Panc1 (cell line): ENCODE results near the gene PRRT3. TPM values are rescaled to one million over a fixed set of nuclear protein-coding genes. Genes with fewer than 3 reads are reported as not detected.

Source experiments
- ATAC-seq: fragments of 200-7000 bp; cut with Tn5 transposase; 2 replicates; pipeline ENCODE4 v1.9.1; 2020; ENCODE audit warnings: mild to moderate bottlenecking, moderate library complexity
- BruUV-seq: library from RNA; stranded (reverse); fragments of 400-500 nt; replicated peaks from 2 replicates; lab custom pipeline; 2021; lab: Mats Ljungman, UMichigan
- CTCF ChIA-PET: fragments of 300-600 bp; sonication (Branson Sonifier 250); formaldehyde crosslinking; loops from one replicate; lab custom pipeline; 2022; ENCODE audit warnings: antibody characterized with exemption; lab: Charles Lee
- POLR2A ChIA-PET: fragments of 300-600 bp; sonication (Branson Sonifier 250); formaldehyde crosslinking; loops from one replicate; lab custom pipeline; 2022; ENCODE audit warnings: antibody characterized with exemption; lab: Charles Lee
- DNase-seq: peaks from one replicate; pipeline ENCODE4 v3.0.0-alpha.2; 2010; ENCODE audit warnings: low read depth, low spot score
- H3K27ac ChIP-seq: 2 replicates; pipeline ENCODE4 v1.5.1; 2011; ENCODE audit warnings: mild to moderate bottlenecking, low read length, inconsistent platforms
- H3K27me3 ChIP-seq: fragments of 200-500 bp; sonication (Bioruptor generic); 2 replicates; pipeline ENCODE4 v1.6.0; 2014; ENCODE audit warnings: low read length, inconsistent platforms; ENCODE audit not compliant: control insufficient read depth, insufficient read depth
- H3K36me3 ChIP-seq: fragments of 200-500 bp; sonication (Bioruptor generic); 2 replicates; pipeline ENCODE4 v1.5.1; 2014; ENCODE audit warnings: inconsistent platforms, mild to moderate bottlenecking, low read length, moderate library complexity; ENCODE audit not compliant: control insufficient read depth, insufficient read depth
- H3K4me1 ChIP-seq: 2 replicates; pipeline ENCODE4 v1.5.1; 2011; ENCODE audit warnings: inconsistent platforms, mild to moderate bottlenecking, low read length, moderate library complexity; ENCODE audit not compliant: control insufficient read depth, insufficient read depth
- H3K4me3 ChIP-seq, 2 experiments: 2 replicates each; pipeline ENCODE4 v1.5.1; 2011 to 2012; ENCODE audit warnings: low read depth in 2 of 2, low read length in 2 of 2, mild to moderate bottlenecking in 2 of 2, inconsistent platforms in 1 of 2, moderate library complexity in 1 of 2
- H3K9me3 ChIP-seq: fragments of 200-500 bp; sonication (Bioruptor generic); 2 replicates; pipeline ENCODE4 v1.5.1; 2014; ENCODE audit warnings: low read depth, mild to moderate bottlenecking, inconsistent platforms, low read length, moderate library complexity; ENCODE audit not compliant: control insufficient read depth, insufficient read depth
- CTCF ChIP-seq: fragments of 450-650 bp; IDR thresholded peaks from 2 replicates; pipeline ENCODE4 v1.5.1; 2017; ENCODE audit warnings: mild to moderate bottlenecking
- POLR2AphosphoS5 ChIP-seq: IDR thresholded peaks from 2 replicates; pipeline ENCODE4 v1.6.1; 2012; ENCODE audit warnings: mild to moderate bottlenecking, low read depth, low read length, moderate library complexity
- REST ChIP-seq, 2 experiments: IDR thresholded peaks; 2 replicates each; pipeline ENCODE4 v1.6.1; 2011 to 2012; ENCODE audit warnings: low read depth in 2 of 2, control low read depth in 1 of 2, low read length in 1 of 2, mild to moderate bottlenecking in 1 of 2, moderate library complexity in 1 of 2; ENCODE audit not compliant: insufficient read depth in 1 of 2
- SIN3A ChIP-seq: IDR thresholded peaks from 2 replicates; pipeline ENCODE4 v1.6.1; 2012; ENCODE audit warnings: low read depth, mild to moderate bottlenecking, low read length, moderate library complexity, borderline replicate concordance; ENCODE audit not compliant: insufficient read depth
- TCF7L2 ChIP-seq: IDR thresholded peaks from 2 replicates; pipeline ENCODE4 v1.6.1; 2011; ENCODE audit warnings: mild to moderate bottlenecking, low read depth, low read length, inconsistent platforms
- in situ Hi-C: cut with HindIII; loops from 2 replicates; pipeline ENCODE4 v1.10.0; 2016; ENCODE audit warnings: low sequenced_read_pairs, low pct_unique_long_range_greater_than_20kb
- intact Hi-C: fragments of 100-400 bp; cut with micrococcal nuclease; formaldehyde crosslinking; loops from one replicate; pipeline ENCODE4 v1.10.0; 2022; ENCODE audit not compliant: unreplicated experiment
- total RNA-seq: library from RNA; stranded (reverse); gene quantifications from one replicate; pipeline ENCODE4 v1.2.1, GENCODE V29; 2021; ENCODE audit not compliant: unreplicated experiment

Gene PRRT3
- total RNA-seq, 1 experiment from 2014 or later: 1.1 TPM

- peak; percentile 87 for ATAC-seq
- Histone ChIP-seq H3K4me1 (peaks cover 25% of the 10 kb centered on the region), H3K9me3 (no peaks in the 10 kb centered on the region), H3K27ac (peak within 1 kb of the TSS; percentile 85), H3K4me3 (peak within 1 kb of the TSS; percentile 44 to 72), H3K27me3 (no peaks in the 10 kb centered on the region), H3K36me3 (no peaks in the 10 kb centered on the region)
- no peak for DNase-seq
- in situ Hi-C loops (no loop called here), intact Hi-C loops (no loop called here)
- TSS peak; percentile 83 for BruUV-seq
- no peak for TF ChIP-seq TCF7L2
- ChIA-PET CTCF (no interaction called here), POLR2A (interaction anchor here (0.6 kb wide), 1 partner anchor 25 kb away, joined by 3 read pairs; no protein-coding TSS in a partner anchor)
Observed at GRCh38 chr3:9916734-9917680, 35.2 kb downstream of the PRRT3 start, which contains the start of gene IL17RC. Gene IL17RC (plus strand): TSS chr3:9917098. CDS start chr3:9917316, 218 bp downstream.

GRCh38 chr3:9916346-9916733 is 35.9 kb downstream of the PRRT3 start:
- ATAC-seq: no peak
- BruUV-seq: no TSS peak
- ChIA-PET POLR2A (interaction anchor here (0.6 kb wide), 1 partner anchor 25 kb away, joined by 3 read pairs; no protein-coding TSS in a partner anchor), CTCF (no interaction called here)
- TF ChIP-seq SIN3A (no peak), POLR2AphosphoS5 (no peak), REST (IDR thresholded peaks at IDR 0.05; ENCODE audit: insufficient read depth in 1 of 2, low read depth in 2 of 2, low read length in 1 of 2) (no peak), TCF7L2 (no peak), CTCF (no peak)
- Histone ChIP-seq H3K4me1 (peaks cover 25% of the 10 kb centered on the region), H3K36me3 (no peaks in the 10 kb centered on the region), H3K4me3 (peak overlapping the region; percentile 44 to 72), H3K9me3 (no peaks in the 10 kb centered on the region), H3K27ac (peak overlapping the region; percentile 83), H3K27me3 (no peaks in the 10 kb centered on the region)
- intact Hi-C loops (no loop called here), in situ Hi-C loops (no loop called here)
- no peak for DNase-seq
